ENCODE measurements around the gene GNAS-AS1.

DNA sequence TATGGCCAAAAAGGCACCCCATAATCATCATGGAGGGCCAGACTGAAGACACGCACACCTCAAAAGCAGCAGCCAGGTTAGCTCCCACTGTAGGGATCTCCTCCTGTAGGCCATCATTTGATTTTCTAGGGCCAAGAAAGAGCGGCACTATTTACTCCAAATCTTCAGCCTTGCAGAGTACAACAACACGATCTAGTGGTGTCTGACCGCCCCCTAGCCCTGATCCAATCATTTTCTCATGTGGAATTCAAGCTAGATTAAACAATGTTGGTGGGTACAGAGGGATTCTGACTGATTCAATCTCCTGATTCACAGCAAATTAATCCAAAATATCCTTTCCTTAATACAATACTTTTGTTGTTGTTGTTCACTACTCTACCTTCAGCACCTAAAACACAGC is 12.5 kb downstream of the GNAS-AS1 start:
- TF ChIP-seq POLR2A (IDR thresholded peaks at IDR 0.05; ENCODE audit: low read depth, low read length) = no peak
- no peak for TF ChIP-seq POLR2AphosphoS5 (IDR thresholded peaks at IDR 0.05; ENCODE audit: low read depth, low read length)
- TF ChIP-seq TAF1 (IDR thresholded peaks at IDR 0.05; ENCODE audit: borderline replicate concordance, low read depth, low read length) = no peak

Data from GM12892 (cell line).